ENCODE measurements around the gene C5orf58.

Gene C5orf58

DNA sequence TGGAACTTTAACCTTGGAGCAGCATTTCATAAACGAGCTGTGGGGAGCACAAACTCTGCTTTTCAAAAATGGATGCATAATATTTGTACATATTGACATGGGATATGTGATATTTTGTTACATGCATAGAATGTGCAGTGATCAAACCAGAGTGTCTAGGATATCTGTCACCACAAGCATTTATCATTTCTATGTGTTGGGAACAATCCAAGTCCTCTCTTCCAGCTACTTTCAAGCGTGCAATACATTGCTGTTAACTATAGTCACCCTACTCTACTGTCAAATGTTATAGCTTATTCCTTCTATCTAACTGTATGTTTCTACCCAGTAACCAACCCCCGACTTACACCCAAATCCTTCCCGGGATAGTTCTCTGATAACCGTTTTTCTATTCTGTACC, 15.0 kb upstream of the C5orf58 start:
- H3K36me3 ChIP-seq (replicated peaks; ENCODE audit: low read depth, low read length) = no peaks in the 10 kb centered on the region
- TF ChIP-seq EZH2phosphoT487 (IDR thresholded peaks at IDR 0.05; ENCODE audit: low read depth) = no peak
- TF ChIP-seq, protein P1, sequence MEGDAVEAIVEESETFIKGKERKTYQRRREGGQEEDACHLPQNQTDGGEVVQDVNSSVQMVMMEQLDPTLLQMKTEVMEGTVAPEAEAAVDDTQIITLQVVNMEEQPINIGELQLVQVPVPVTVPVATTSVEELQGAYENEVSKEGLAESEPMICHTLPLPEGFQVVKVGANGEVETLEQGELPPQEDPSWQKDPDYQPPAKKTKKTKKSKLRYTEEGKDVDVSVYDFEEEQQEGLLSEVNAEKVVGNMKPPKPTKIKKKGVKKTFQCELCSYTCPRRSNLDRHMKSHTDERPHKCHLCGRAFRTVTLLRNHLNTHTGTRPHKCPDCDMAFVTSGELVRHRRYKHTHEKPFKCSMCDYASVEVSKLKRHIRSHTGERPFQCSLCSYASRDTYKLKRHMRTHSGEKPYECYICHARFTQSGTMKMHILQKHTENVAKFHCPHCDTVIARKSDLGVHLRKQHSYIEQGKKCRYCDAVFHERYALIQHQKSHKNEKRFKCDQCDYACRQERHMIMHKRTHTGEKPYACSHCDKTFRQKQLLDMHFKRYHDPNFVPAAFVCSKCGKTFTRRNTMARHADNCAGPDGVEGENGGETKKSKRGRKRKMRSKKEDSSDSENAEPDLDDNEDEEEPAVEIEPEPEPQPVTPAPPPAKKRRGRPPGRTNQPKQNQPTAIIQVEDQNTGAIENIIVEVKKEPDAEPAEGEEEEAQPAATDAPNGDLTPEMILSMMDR (IDR thresholded peaks at IDR 0.05; ENCODE audit: low read depth, low read length) = no peak
- peaks cover 16% of the 10 kb centered on the region for H3K27me3 ChIP-seq (ENCODE audit: low read depth, low read length)
- no peak overlapping the region for H3K4me2 ChIP-seq (ENCODE audit: low read length)
- no peak overlapping the region for H3K9ac ChIP-seq (ENCODE audit: low read length)
- no peaks in the 10 kb centered on the region for H4K20me1 ChIP-seq (ENCODE audit: insufficient read depth, low read length)
- no peak overlapping the region for H3K27ac ChIP-seq (ENCODE audit: low read length)
- no peaks in the 10 kb centered on the region for H3K79me2 ChIP-seq (ENCODE audit: low read length)
- H3K9me3 ChIP-seq (ENCODE audit: insufficient read depth, low read length) = no peaks in the 10 kb centered on the region
- no peak overlapping the region for H3K4me3 ChIP-seq (ENCODE audit: low read length)
- H2AFZ ChIP-seq (ENCODE audit: low read depth, low read length) = no peak overlapping the region
- peaks cover 28% of the 10 kb centered on the region for H3K4me1 ChIP-seq (ENCODE audit: low read length)

DNA sequence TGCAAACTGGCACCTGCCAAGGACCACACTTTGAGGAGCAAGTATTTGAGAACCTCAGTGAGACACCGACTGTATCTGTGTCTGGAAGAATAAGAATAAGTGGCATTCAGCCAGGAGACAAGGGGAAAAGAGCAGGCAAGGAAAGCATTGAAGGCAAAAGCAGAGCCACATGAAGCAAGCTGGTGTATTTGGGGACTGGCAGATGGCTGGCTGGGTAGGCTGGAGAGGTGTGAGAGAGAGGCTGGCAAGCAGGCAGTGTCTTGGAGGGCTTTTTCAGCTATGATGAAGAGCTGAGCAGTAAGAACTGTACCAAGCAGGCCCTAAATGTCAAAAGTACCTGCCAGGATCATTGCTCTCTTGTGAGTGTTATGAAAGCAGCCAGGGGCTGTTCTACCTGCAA, 14.1 kb upstream of the C5orf58 start:
- H3K4me1 ChIP-seq (ENCODE audit: low read length) = peaks cover 37% of the 10 kb centered on the region
- H2AFZ ChIP-seq (ENCODE audit: low read depth, low read length) = no peak overlapping the region
- H3K27ac ChIP-seq (ENCODE audit: low read length) = no peak overlapping the region
- TF ChIP-seq, protein P1 (IDR thresholded peaks at IDR 0.05; ENCODE audit: low read depth, low read length) = no peak
- no peak for TF ChIP-seq EZH2phosphoT487 (IDR thresholded peaks at IDR 0.05; ENCODE audit: low read depth)
- H3K9ac ChIP-seq (ENCODE audit: low read length) = no peak overlapping the region
- H3K4me3 ChIP-seq (ENCODE audit: low read length) = no peak overlapping the region
- H3K27me3 ChIP-seq (ENCODE audit: low read depth, low read length) = peaks cover 16% of the 10 kb centered on the region
- H3K9me3 ChIP-seq (ENCODE audit: insufficient read depth, low read length) = no peaks in the 10 kb centered on the region
- no peaks in the 10 kb centered on the region for H3K36me3 ChIP-seq (replicated peaks; ENCODE audit: low read depth, low read length)
- H4K20me1 ChIP-seq (ENCODE audit: insufficient read depth, low read length) = no peaks in the 10 kb centered on the region
- no peak overlapping the region for H3K4me2 ChIP-seq (ENCODE audit: low read length)
- H3K79me2 ChIP-seq (ENCODE audit: low read length) = no peaks in the 10 kb centered on the region

DNA sequence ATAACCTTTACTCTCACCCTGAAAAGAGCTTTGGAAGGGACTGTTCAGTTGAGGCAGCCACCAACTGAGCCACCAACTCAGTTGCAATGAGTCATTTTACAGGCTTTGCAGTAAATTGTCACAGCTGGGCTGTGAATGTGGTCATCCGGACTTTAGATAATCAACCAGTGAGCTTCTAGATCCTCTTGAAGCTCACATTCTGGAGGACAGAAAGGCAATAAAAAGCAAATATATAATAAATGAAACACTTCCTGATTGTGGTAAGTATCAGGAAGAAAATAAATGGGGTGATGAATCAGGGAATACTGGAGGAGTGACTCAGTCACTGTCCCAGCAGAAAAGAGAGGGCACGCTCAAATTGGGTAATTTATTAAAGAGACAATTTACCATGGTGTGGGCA, 13.2 kb upstream of the C5orf58 start:
- H3K9ac ChIP-seq (ENCODE audit: low read length) = no peak overlapping the region
- H3K36me3 ChIP-seq (replicated peaks; ENCODE audit: low read depth, low read length) = no peaks in the 10 kb centered on the region
- H2AFZ ChIP-seq (ENCODE audit: low read depth, low read length) = no peak overlapping the region
- H3K27me3 ChIP-seq (ENCODE audit: low read depth, low read length) = peaks cover 16% of the 10 kb centered on the region
- peaks cover 43% of the 10 kb centered on the region for H3K4me1 ChIP-seq (ENCODE audit: low read length)
- no peak for TF ChIP-seq EZH2phosphoT487 (IDR thresholded peaks at IDR 0.05; ENCODE audit: low read depth)
- TF ChIP-seq, protein P1 (IDR thresholded peaks at IDR 0.05; ENCODE audit: low read depth, low read length) = no peak
- no peak overlapping the region for H3K27ac ChIP-seq (ENCODE audit: low read length)
- H3K4me3 ChIP-seq (ENCODE audit: low read length) = no peak overlapping the region
- H3K9me3 ChIP-seq (ENCODE audit: insufficient read depth, low read length) = no peaks in the 10 kb centered on the region
- no peaks in the 10 kb centered on the region for H4K20me1 ChIP-seq (ENCODE audit: insufficient read depth, low read length)
- H3K4me2 ChIP-seq (ENCODE audit: low read length) = peak overlapping the region; percentile 4; the same call in 1 of the 2 replicates
- no peaks in the 10 kb centered on the region for H3K79me2 ChIP-seq (ENCODE audit: low read length)

DNA sequence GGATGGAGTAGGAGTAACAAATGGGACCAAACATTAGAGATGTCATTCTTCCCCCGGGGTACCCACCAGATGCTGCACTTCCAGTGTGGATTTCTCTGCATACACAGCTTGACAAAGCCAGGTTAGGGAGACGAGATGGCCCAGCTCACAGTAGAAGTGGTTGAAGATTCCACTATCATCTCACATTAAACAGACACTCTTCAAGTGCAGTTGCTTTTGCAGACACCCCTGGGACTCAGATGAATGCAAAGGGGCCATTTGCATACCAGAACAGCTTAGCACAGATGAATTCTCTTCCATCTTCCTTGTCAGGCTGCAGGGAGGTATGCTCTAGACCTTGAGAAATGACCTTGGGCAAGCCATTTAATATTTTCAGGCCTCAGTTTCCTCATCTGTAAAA, 12.6 kb upstream of the C5orf58 start:
- Histone ChIP-seq H4K20me1 (ENCODE audit: insufficient read depth, low read length) (no peaks in the 10 kb centered on the region), H3K4me2 (ENCODE audit: low read length) (no peak overlapping the region; the same call in 1 of the 2 replicates), H3K4me1 (ENCODE audit: low read length) (peaks cover 43% of the 10 kb centered on the region), H2AFZ (ENCODE audit: low read depth, low read length) (no peak overlapping the region), H3K27me3 (ENCODE audit: low read depth, low read length) (peaks cover 16% of the 10 kb centered on the region), H3K36me3 (replicated peaks; ENCODE audit: low read depth, low read length) (no peaks in the 10 kb centered on the region), H3K27ac (ENCODE audit: low read length) (no peak overlapping the region), H3K4me3 (ENCODE audit: low read length) (no peak overlapping the region), H3K9ac (ENCODE audit: low read length) (no peak overlapping the region), H3K79me2 (ENCODE audit: low read length) (no peaks in the 10 kb centered on the region), H3K9me3 (ENCODE audit: insufficient read depth, low read length) (no peaks in the 10 kb centered on the region)
- TF ChIP-seq, protein P1 (IDR thresholded peaks at IDR 0.05; ENCODE audit: low read depth, low read length) = no peak
- no peak for TF ChIP-seq EZH2phosphoT487 (IDR thresholded peaks at IDR 0.05; ENCODE audit: low read depth)
